CD4-positive, alpha-beta T cell treated with Interleukin-1 beta for 1 hour (primary cell): ENCODE results near the gene SPTBN2.

Experiments used
- DNase-seq, 2 donors: peaks; one replicate each; pipeline ENCODE4 v3.0.0-alpha.2; 2020 to 2022

SPTBN2 gene

GRCh38 chr11:66723693-66724092, 5.3 kb downstream of the SPTBN2 start:
- no peak for DNase-seq

DNA sequence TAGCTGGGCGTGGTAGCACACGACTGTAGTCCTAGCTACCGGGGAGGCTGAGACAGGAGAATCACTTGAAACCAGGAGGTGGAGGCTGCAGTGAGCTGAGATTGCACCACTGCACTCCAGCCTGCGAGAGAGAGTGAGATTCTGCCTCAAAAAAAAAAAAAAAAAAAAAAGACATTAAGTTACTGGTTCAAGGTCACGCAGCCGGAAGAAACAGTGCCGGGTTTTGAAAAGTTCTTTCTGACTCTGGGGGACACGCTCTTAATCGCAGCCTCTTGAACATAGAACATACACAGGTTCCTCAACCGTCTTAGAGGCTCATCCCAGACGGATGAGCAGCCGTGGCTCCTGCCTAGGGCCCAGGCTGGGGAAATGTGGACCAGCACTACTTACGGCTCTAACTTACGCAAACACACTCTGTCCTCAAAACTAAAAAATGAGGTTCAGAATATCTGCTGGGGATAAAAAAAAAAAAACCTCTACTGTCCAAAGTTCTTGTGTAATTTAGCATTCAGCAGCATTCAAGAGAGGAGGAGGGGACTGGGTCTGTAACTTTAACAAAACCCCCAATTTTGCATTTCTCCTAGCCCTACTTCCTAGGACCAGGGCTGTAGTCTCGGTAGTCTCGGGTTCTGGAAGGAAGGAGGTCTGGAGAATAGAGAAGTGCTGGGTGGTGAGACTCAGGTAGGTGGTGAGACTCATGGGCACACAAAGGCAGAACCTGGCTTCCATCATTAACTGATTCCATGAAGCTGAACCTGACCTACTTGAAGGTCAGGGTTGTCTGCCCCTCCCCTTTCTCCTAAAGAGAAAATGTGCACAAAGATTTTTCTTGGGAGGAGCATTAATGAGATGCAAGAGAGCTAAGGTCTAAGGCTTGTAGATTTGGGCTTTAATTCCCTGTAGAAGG, 6.0 kb downstream of the SPTBN2 start:
- no peak for DNase-seq

GRCh38 chr11:66721939-66722338, 7.1 kb downstream of the SPTBN2 start:
- DNase-seq: no peak

DNA sequence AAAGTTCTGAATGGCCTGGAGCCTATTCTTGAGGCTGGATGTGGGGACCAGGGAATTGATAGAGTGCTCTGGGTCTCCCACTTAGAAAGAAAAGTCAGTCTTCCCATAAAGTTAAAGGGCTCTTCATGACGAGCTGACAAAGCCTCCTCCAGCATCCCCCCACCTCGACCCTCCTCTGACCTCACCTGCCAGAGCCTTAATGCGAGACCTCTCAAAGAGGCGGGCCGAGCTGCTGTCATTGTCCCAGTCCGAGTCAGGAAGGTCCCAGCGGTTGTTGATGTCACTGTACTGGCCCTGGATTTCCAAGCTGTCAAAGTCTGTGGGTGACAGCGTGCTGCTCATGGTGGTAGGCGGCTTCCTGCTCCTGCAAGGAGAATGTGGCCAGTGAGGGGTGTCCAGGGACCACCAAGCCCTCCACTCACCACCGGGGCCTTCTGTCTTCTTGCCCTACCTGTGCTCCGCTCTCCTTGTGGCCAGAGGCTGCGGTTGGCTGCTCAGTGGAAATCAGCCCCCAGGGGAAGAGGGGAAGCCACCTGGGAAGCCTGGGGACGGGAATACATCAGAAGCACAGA, 8.0 kb downstream of the SPTBN2 start:
- no peak for DNase-seq

DNA sequence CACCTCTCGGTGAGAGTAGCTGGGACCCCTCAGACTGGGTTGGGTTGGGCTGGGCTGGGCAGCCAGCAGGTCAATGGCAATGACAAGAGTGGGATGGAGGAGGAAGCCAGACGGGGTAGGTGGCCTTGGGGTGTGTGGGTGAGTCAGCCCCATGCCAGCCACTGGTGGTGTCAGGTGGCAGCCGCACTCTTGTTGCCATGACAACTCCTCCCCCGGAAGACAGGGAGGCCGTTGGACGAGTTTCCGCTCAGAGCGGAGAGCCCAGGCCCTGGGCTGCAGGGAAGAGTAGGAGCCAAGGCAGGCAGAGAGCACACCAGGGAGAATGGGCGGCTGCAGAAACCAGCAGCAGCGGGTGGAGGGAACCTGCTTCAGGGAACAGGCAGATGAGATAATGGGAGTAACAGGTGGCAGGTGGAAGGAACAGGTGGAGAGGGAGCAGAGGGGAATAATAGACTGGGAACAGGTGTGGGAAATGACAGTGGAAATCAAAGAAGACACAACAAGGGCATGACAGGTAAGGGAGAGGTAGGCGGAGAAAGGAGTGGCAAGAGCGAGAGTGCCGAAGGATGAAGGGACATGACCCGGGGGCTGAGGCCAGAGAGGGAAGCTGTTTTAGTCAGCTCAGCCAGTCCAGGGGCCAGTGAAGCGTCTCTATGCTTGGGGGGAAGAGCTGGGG, 8.7 kb downstream of the SPTBN2 start:
- DNase-seq: peak in 1 of 2 donors; percentile 14

GRCh38 chr11:66719111-66719872, 9.7 kb downstream of the SPTBN2 start:
- no peak for DNase-seq

GRCh38 chr11:66718320-66718971, 10.6 kb downstream of the SPTBN2 start:
- no peak for DNase-seq

DNA sequence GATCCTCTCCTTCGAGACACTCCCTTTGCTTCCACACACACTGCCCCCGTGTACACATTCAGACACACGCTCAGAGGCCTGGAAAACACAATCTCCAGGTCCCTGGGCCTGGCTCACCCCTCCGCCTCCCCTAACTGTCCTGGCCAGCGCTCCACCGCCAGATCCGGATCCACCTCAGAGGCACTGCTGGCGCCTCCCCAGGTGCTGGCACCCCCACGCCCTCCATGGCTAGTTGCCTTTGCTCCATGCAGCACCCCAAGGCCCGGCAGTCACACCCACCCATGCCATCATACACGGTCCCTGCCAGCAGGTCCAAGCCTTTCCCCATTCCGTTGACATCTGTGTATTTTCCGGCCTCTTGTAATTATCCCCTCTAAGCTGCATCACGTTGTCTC, 11.1 kb downstream of the SPTBN2 start:
- no peak for DNase-seq

- DNase-seq: no peak
Measured at GRCh38 chr11:66716996-66717395, 12.0 kb downstream of the SPTBN2 start.

DNA sequence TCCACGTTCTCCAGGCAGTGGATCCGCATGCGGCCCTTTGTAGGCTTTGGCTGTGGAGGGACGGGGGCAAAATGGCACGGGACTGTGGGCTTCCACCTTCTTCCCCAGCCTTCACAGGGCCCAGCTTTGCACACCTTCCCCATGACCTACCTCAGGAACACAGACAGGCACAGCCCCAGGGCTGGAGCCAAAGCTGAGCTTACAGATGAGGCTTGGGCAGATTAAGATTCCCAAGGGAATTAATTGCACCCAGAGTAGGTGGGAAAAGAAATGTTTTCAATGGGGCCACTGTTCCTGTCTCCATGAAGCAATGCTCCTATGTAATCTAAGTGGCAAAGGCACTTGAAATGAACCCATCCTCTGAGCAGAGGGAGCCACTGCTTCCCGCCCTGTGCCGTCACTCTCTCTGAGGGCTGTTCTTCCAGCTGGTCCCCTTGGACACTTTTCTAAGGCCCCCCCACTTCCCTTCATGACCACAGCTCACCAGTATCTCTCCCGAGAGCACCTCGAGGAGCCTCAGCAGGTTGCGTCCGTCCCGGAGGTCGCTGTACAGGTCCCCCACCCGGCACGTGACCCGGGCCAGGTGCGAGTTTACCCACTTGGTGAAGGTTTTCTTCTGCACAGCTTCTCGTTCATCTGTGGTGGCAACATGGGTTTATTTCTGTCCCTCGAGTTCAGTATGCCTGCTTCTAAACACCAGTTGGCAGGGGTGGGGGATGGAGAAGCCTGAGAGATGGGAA, 13.5 kb downstream of the SPTBN2 start:
- DNase-seq: no peak

DNA sequence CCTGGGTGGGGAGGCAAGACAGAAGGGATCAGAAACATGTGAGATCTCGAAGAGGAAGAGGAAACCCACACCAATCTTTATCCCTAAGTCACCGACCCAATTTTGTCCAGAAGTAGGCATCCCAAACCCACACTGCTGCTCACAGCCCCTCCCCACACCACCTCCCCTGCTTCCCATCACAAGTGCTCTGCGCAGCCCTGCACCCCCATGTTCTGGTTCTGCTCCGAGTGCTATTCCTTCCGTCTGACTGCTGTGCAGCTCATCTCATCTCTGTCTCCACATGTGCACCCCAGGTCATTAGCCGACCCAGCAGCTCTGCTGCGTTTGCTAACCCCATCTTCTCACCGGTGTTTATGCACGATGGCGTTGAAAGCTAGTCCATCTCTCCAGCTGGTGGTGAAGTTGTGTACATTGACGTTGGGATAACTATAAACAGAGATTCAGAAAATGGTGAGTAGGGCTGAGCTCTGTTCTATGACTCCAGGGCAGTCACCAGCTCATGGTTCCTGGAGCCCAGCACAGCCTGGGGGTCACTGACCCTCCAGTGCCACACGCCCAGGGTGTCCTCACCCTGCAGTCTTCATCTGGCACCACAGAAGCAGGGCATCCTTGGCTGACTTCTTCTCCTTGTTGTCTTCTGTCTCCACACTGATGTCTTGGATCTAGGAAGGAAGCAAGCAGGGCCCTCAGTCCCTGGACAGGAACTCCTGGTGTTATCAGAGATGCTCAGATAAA, 15.1 kb downstream of the SPTBN2 start:
- DNase-seq: no peak

- no peak for DNase-seq
Measured at GRCh38 chr11:66710384-66710930, 18.6 kb downstream of the SPTBN2 start.

DNA sequence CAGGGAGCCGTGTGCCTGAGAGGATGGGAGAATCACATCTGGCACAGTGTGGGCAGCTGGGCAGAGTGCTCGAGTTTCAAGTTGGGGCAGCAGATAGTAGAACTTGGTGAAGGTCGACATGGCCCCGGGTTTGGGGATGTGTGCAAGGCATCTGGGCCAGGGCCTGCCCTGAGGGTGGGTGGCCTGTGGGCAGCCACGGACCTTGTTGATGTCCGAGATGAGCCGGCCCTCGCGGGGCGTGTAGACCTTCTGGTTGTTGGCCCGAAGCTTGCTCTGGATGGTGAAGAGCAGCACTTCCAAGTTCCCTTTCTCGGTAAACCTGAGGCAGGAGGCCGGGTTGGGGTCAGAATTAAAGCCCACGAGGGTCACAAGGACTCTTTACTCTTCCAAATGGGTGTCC, 20.3 kb downstream of the SPTBN2 start:
- DNase-seq: no peak

DNA sequence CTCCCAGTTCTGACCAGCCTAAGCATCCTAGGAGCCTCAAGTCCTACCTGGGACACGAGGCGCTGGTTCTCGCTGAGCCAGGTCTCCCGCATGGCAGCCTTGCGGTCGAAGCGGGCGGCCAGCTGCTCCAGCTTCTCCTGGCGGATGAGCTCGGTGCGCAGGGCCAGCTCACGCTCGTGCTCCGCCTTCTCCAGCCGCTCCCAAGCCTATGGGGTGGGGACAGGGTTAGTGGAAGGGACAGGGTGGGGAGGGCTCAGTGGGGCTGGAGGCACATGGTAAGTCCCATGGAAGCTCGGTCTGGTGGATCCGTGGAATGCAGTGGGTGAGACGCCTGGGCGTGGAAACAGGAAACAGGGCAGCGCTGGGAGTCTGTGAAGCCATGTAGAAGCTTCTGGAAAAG, 20.9 kb downstream of the SPTBN2 start:
- no peak for DNase-seq

DNA sequence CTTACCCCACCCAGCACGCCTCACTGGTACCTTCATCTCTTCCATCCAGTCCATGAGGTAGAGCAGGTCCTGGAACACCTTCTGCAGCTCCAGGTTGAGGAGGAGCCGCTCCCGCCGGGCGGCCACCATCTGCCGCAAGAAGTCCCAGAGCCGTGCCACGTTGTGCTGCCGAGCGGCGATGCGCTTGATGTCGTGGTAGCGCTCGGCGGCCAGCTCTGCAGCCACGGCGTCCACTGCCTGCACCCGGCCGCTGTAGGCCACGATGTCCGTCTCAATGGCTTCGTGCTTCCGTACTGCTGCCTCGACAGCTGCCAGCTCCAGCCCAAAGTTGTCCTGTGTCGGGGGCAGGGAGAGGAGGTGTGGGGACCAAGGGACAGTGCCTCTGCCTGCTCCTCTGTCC, 21.5 kb downstream of the SPTBN2 start:
- no peak for DNase-seq

DNA sequence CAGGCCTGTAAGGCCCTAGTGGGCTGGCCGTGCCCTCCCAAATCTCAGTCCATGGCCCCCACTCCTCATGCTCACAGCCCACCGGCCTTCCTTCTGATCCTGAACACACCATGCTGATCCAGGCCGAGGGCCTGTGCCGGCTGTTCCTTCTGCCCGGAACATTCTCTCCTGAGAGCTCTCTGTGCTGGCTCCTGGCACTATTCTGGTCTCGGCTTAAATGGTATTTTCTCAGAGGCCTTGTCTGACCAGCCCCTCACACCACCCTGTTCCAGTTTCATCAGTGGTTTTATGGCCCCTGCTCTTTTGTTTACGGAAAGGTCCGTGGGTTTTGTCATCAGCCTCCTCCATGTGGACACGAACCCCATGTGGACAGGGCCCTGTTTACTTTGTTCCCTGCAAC, 22.0 kb downstream of the SPTBN2 start:
- no peak for DNase-seq

DNA sequence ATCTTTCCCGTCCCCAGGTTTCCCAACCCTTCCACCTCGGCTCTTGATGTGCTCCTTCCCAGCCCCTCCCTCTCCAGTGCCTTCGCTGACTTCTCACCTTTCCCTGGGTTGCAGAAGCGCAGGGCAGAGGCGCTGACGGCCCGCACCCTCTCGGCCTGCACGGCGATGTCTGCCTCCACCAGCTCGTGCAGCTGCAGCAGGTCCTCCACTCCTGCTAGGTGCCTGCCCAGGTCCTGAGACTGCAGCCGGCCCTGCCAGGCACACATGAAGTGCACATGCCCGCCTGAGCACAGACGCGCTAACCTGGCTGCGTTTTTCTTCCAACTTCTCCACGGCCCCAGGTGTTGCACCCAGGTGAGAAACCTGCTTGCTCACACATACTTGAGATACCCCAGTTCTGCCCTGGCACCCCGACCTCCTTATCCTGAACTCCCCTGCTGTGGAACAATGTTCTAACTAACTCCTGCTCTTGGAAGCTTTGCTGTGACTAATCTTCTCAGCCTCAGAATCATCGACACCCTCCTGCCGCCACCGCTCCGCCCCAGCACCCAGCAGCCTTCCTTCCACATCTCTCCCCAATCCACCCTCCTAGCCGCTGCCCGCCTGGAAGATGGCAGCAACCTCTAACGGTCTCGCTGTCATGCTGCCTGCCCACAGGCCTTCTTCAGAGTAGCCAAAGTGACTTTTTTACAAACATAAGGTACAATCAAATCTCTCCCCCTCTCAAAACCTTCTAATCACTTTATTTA, 23.3 kb downstream of the SPTBN2 start:
- DNase-seq: no peak

GRCh38 chr11:66704659-66705360, 24.2 kb downstream of the SPTBN2 start:
- DNase-seq: no peak

GRCh38 chr11:66701432-66702240, 27.4 kb downstream of the SPTBN2 start:
- no peak for DNase-seq
